DND-41 (cell line): ENCODE data around the gene HES6.

Source experiments
- CTCF ChIP-seq: IDR thresholded peaks from 2 replicates; pipeline ENCODE4 v1.5.1; 2012; ENCODE audit warnings: borderline replicate concordance, low read length, moderate library complexity, mild to moderate bottlenecking; ENCODE audit not compliant: poor library complexity, severe bottlenecking; ENCODE audit errors: extremely low read depth
- EZH2 ChIP-seq: IDR thresholded peaks from 3 replicates; pipeline ENCODE4 v1.6.1; 2012; ENCODE audit warnings: borderline replicate concordance, low read depth, mild to moderate bottlenecking, moderate library complexity, low read length, inconsistent platforms; ENCODE audit not compliant: severe bottlenecking

GRCh38 chr2:238240757-238241711 is 1.2 kb upstream of the HES6 start:
- TF ChIP-seq CTCF, result no peak
- TF ChIP-seq EZH2, result no peak
